Measurements from ENCODE around the gene SLC35A4.
A peak's percentile ranks its signal among the peaks of the same experiment; 100 is the strongest.

The SLC35A4 gene

DNA sequence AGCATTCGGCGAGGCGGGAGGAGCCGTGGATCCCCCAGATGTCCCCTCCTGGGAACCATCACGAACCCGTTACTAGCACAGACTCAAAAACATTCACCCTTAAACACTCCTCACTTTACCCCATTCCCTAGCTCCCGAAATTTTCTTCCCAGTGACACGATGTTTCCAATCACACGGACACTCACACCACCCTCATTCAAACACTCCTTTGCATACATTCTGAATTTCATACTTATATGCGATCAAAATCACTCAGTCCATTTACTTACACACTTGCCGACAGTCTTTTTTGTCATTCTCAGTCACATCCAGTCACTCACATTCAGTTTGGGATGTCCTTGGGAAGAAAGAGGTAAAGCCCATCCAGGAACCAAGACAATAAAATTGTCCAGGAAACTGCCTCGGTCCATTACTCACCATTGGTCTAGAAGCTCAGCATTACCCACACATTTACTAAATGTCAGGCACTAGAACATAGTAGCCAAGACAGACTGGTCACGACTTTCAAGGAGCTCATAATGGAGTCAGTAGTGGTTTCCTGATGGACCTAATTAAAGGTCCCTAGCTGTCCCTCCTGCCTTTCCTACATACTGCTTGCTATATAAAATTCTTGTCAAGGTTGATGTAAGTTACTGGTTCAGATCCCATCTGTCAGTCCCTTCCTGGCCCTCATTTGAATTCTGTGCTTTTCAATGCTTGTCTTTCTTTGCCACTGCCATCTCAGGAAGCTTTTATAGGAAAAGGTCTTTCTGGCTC is 574 bp downstream of the SLC35A4 start:
- H3K4me3 ChIP-seq (replicated peaks in 1 of 2; ENCODE audit: low read depth in 2 of 2, low read length in 2 of 2), result peak overlapping the region; percentile 90 to 95
- no peak for TF ChIP-seq CTCF (IDR thresholded peaks at IDR 0.05; ENCODE audit: low read depth, low read length)
- peak in 1 of 2 donors; percentile 55 for DNase-seq (ENCODE audit: low read depth in 2 of 2)

DNA sequence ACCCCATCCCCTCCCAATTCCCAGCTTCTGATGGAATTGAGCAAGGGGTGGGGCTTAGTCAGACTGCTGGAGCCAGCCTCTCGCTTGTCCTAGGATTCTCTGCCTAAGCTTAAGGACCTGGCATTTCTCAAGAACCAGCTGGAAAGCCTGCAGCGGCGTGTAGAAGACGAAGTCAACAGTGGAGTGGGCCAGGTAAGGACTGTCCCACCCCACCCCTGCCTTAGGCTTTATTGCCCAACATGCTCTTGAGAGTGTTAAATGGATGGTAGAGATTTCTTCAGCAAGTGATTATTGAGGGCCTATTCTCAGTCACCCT is 1.1 kb downstream of the SLC35A4 start:
- DNase-seq (ENCODE audit: low read depth in 2 of 2), result peak; percentile 34 to 46
- TF ChIP-seq CTCF (IDR thresholded peaks at IDR 0.05; ENCODE audit: low read depth, low read length), result no peak
- H3K4me3 ChIP-seq (replicated peaks in 1 of 2; ENCODE audit: low read depth in 2 of 2, low read length in 2 of 2), result peak overlapping the region; percentile 90 to 95

DNA sequence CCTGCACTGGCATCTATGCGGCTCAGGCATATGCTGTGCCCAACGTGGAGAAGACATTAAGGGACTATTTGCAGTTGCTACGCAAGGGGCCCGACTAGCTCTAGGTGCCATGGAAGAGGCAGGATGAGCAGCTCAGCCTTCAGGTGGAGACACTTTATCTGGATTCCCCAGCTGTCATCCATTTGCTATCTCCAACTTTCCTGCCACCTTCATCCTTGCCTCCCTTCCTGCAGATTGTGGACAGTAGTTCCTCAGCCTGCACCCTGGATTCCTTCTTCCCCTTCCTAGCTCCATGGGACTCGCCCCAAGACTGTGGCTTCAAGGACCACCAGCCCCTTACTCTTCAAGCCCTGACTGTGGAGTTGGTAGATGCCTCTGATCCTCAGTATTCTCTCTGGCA is 2.0 kb downstream of the SLC35A4 start:
- TF ChIP-seq CTCF (IDR thresholded peaks at IDR 0.05; ENCODE audit: low read depth, low read length), result no peak
- DNase-seq (ENCODE audit: low read depth in 2 of 2), result no peak
- H3K4me3 ChIP-seq (replicated peaks in 1 of 2; ENCODE audit: low read depth in 2 of 2, low read length in 2 of 2), result no peak overlapping the region

DNA sequence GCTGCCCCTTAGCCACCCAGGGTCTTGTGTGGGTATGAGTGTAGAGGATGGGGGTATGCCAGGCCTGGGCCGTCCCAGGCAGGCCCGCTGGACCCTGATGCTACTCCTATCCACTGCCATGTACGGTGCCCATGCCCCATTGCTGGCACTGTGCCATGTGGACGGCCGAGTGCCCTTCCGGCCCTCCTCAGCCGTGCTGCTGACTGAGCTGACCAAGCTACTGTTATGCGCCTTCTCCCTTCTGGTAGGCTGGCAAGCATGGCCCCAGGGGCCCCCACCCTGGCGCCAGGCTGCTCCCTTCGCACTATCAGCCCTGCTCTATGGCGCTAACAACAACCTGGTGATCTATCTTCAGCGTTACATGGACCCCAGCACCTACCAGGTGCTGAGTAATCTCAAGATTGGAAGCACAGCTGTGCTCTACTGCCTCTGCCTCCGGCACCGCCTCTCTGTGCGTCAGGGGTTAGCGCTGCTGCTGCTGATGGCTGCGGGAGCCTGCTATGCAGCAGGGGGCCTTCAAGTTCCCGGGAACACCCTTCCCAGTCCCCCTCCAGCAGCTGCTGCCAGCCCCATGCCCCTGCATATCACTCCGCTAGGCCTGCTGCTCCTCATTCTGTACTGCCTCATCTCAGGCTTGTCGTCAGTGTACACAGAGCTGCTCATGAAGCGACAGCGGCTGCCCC is 2.6 kb downstream of the SLC35A4 start:
- DNase-seq (ENCODE audit: low read depth in 2 of 2), result no peak
- H3K4me3 ChIP-seq (replicated peaks in 1 of 2; ENCODE audit: low read depth in 2 of 2, low read length in 2 of 2), result no peak overlapping the region
- TF ChIP-seq CTCF (IDR thresholded peaks at IDR 0.05; ENCODE audit: low read depth, low read length), result no peak

GRCh38 chr5:140567871-140568270 is 3.2 kb downstream of the SLC35A4 start:
- no peak for TF ChIP-seq CTCF (IDR thresholded peaks at IDR 0.05; ENCODE audit: low read depth, low read length)
- no peak for DNase-seq (ENCODE audit: low read depth in 2 of 2)
- no peak overlapping the region for H3K4me3 ChIP-seq (replicated peaks in 1 of 2; ENCODE audit: low read depth in 2 of 2, low read length in 2 of 2)

DNA sequence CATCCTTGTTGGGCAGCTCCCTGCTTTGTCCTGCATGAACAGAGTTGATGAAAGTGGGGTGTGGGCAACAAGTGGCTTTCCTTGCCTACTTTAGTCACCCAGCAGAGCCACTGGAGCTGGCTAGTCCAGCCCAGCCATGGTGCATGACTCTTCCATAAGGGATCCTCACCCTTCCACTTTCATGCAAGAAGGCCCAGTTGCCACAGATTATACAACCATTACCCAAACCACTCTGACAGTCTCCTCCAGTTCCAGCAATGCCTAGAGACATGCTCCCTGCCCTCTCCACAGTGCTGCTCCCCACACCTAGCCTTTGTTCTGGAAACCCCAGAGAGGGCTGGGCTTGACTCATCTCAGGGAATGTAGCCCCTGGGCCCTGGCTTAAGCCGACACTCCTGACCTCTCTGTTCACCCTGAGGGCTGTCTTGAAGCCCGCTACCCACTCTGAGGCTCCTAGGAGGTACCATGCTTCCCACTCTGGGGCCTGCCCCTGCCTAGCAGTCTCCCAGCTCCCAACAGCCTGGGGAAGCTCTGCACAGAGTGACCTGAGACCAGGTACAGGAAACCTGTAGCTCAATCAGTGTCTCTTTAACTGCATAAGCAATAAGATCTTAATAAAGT is 3.9 kb downstream of the SLC35A4 start:
- no peak for TF ChIP-seq CTCF (IDR thresholded peaks at IDR 0.05; ENCODE audit: low read depth, low read length)
- H3K4me3 ChIP-seq (replicated peaks in 1 of 2; ENCODE audit: low read depth in 2 of 2, low read length in 2 of 2), result no peak overlapping the region
- DNase-seq (ENCODE audit: low read depth in 2 of 2), result no peak
